ENCODE measurements around the gene FLNA.
A peak's percentile ranks its signal among the peaks of the same experiment; 100 is the strongest.

Gene FLNA

DNA sequence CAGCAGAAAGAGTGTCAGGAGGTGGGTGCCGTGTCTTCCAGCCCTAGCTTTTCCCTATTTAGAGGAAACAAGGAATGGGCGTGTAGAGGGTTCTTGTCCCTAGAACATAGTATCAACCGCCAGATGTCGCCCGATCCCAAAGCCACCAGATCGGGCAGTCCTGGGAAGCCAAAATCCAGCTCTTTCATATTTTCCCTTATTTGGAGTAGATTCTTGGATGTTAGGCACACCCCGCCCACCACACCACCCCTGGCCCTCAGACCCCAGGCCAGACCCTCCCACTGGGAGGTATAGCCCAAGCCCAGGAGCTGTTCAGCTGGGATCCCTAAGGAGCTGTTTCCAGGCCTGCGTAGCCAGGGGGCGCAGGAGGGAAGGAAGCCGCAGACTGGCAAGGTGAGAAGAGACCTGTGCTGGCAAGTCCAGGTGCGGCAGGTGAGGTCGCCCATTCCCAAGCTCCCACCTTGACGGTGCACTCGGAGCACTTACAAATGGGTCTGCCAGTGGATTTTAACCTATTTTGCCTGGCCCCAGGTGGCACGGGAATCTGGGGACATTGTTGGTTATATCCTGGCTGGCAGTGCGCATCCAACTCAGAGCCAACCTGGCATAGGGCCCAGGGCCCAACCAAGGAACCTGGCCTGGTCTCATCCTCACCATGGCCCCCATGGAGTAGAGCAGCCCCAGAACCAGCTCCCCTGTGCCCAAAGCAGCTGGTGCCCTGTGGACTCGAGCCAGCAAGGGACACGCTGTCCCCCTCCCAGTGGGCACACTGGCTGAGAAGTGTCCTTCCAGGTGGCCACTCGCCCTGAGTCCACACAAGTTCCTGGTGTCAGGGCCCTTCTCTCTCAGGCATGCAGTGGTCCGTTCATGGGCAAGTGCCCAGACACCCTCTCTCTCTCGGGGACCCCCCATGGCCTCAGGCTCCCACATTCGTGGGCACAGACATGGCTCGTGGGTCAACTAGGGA lies 811 bp downstream of the FLNA start:
- TF ChIP-seq ZFX (IDR thresholded peaks at IDR 0.05) = no peak
- TF ChIP-seq, protein P1, sequence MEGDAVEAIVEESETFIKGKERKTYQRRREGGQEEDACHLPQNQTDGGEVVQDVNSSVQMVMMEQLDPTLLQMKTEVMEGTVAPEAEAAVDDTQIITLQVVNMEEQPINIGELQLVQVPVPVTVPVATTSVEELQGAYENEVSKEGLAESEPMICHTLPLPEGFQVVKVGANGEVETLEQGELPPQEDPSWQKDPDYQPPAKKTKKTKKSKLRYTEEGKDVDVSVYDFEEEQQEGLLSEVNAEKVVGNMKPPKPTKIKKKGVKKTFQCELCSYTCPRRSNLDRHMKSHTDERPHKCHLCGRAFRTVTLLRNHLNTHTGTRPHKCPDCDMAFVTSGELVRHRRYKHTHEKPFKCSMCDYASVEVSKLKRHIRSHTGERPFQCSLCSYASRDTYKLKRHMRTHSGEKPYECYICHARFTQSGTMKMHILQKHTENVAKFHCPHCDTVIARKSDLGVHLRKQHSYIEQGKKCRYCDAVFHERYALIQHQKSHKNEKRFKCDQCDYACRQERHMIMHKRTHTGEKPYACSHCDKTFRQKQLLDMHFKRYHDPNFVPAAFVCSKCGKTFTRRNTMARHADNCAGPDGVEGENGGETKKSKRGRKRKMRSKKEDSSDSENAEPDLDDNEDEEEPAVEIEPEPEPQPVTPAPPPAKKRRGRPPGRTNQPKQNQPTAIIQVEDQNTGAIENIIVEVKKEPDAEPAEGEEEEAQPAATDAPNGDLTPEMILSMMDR (conservative IDR thresholded peaks at IDR 0.05) = peak; percentile 87
- H3K27ac ChIP-seq = peak overlapping the region; percentile 94

DNA sequence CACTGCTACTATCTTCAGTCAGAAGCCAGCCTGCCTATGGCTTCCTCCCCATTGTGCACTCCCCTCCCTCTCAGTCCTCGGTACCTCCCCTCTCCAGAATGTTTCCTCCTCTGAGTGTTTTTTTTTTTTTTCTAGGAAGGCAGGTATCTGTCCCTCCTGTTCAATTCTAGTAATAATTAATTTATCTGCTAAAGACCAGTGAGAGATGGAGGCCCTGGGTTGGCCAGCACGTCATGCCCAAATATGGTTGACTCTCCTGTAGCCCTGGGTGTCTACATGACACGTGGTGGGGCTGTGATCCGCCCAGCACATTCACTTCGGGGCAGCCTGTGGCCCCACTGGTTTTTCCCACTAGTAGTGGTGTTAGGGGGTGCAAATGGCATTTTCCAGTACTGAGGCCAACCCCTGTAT lies 1.8 kb downstream of the FLNA start:
- peak overlapping the region; percentile 94; the same call in 1 of the 2 replicates for H3K27ac ChIP-seq
- TF ChIP-seq ZFX (IDR thresholded peaks at IDR 0.05) = no peak
- TF ChIP-seq, protein P1 (conservative IDR thresholded peaks at IDR 0.05) = no peak

DNA sequence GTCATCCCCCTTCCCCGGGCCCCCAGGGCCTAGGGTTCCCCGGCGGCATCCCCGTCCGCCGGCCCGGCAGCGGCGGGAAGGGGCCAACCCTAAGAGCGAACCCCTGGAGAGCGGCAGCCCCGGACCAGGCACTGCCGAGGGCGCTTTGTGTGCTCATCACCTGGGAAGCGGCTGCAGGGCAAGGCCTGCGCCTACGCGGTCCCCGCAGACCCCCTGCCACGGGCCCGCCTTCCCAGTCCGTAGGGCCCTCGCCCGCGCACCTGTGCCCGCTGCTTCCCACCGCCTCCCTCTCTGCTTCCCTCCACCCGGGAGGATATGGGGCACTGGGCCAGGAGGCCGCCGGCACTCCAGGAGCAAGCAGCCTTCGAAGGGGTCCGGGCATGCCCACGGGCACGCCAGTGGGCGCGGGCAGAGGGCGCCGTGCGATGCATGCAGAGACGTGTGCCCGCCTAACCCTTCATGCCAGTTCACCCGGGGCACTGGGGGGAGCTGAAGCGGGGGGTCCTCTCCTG lies 2.6 kb downstream of the FLNA start:
- H3K27ac ChIP-seq = no peak overlapping the region
- no peak for TF ChIP-seq ZFX (IDR thresholded peaks at IDR 0.05)
- TF ChIP-seq, protein P1 (conservative IDR thresholded peaks at IDR 0.05) = no peak

DNA sequence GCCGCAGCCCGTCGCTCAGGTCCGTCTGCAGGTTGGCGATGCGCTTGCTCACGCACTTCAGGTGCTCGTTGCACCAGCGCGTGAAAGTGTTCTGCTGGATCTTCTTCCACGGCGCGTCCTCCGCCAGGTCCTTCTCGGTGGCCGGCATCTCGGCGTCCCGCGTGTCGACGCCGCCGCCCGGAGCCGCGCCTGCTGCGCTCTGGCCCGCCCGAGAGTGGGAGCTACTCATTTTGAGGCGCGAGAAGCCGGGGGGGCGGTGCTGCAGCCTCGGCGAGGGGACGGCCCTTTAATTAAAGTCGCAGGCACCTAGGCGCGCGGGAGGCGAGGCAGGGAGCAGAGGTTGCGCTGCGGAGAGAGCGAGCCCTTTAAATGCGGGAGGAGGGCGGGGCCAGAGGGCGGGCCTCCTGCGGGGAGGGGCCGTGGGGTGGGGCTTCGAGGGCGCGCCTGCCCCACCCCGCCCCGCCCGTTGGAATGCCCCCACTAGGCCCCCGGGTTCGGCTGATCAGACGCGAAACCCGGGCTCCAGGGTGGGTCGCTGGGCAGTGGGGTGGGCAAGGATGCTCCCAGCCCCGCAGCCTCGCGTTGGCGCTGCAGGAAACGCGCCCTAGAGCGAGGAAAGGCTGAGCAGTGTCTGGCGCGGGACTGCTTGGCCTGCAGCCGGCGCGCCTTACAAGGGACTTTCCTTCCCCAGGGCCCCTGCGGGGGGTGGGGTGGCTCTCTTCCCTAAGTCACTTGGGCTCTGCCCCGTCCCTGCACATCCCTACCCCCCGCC lies 3.2 kb downstream of the FLNA start:
- H3K27ac ChIP-seq = peak overlapping the region; percentile 52
- TF ChIP-seq, protein P1 (conservative IDR thresholded peaks at IDR 0.05) = no peak
- TF ChIP-seq ZFX (IDR thresholded peaks at IDR 0.05) = no peak

DNA sequence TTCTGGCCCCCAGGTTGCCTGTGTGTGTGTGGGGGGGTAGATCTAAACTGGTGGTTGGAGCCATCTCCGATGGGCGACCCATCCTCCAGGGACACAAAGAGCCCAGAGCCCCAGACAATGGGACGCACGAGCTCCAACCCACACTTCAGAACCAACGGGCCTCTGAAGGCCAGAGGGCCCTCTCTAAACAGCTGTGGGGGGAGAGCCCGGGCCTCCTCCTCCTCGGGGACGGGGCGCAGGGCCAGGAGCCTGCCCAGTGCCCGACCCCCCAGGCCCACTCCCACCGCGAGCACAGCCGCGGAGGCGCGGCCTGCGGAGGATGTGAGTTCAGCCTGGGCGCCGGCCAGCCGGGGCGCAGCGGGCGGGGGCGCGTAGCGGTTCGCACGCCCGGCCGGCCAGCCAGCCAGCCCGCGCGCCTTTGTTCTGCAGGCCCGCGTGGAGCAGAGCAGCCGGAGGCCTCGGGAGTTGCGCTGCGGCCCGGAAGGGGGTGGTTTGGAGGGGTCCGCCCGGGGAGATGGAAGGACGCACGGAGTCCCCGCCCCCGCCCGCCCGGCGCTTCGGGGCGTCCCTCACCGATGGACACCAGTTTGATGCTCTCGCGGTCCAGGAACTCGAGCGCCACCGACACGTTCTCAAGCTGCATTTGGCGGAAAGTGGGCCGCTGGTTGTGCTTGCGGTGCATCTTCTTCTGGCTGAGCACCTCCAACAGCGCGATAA lies 4.0 kb downstream of the FLNA start:
- TF ChIP-seq, protein P1 (conservative IDR thresholded peaks at IDR 0.05) = no peak
- TF ChIP-seq ZFX (IDR thresholded peaks at IDR 0.05) = peak; percentile 19; the same call in 1 of the 2 replicates
- peak overlapping the region; percentile 52 for H3K27ac ChIP-seq

DNA sequence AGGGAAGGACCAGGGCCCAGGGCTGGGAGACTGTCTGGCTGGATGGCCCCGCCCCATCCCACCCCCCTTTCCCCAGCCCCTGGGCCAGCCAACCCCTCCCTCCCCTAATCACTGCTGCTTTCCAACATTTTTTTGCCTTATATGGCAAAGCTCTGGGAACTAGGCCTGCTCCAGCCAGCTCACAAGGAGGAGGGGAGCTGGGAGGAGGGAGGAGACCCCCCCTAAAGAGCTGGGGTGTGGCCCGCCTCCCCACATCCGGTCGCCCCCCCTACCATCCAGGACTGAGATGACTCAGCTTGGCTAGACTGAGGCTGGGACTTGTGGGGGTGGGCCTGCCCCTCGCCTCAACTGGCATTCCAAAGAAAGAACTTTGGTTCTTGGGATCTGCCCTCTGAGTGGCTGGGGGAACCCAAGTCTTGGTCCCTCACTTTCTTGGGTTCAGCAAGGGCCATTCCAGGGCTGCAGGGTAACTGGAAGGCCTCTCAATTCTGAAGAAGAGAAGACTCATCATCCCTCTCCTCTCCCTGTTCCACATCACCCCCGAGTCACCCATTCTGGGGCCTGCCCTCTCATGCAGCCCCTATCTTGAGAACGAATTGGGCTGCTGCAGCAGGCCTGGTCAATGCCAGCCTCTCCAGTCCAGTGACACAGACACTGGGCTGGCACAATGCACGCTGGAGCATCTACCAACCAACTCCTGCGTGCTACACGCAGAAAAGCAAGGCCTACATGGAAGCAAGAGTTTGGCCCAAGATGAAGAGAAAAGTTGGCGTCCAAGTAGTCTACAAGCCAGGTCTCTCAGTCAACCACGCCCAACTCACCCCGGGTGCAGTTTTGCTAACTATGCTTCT lies 4.8 kb downstream of the FLNA start:
- H3K27ac ChIP-seq = peak overlapping the region; percentile 52
- no peak for TF ChIP-seq ZFX (IDR thresholded peaks at IDR 0.05)
- TF ChIP-seq, protein P1 (conservative IDR thresholded peaks at IDR 0.05) = no peak
